ENCODE results near the gene SURF1.
"Not testable (repeated sequence)": the region's sequence is repeated elsewhere in the genome, so short reads cannot be mapped to it uniquely, and the experiment has no call there.

SURF1 gene

DNA sequence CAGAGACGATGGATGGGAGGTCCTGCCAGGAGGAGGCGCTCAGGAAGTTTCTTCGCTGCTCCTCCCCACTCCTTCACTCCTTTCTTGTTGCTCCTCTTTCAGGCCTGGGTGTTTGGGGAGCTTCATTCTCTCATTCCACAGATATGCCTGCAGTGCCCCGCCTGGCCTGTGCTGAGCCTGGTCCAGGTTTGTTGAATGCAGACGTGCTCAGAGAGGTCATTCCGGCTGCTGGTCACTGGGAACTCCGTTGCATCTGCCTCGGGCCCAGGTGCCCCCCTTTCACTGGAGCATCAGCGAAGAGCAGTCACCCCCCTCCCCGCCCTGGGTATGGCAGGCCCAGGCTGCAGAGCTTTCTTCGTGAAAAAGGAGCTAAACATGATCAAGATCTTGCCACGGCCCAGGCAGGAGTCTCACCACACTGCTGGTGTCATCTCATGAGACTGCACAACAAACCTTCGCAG, 35.8 kb downstream of the SURF1 start:
- no peak for DNase-seq

DNA sequence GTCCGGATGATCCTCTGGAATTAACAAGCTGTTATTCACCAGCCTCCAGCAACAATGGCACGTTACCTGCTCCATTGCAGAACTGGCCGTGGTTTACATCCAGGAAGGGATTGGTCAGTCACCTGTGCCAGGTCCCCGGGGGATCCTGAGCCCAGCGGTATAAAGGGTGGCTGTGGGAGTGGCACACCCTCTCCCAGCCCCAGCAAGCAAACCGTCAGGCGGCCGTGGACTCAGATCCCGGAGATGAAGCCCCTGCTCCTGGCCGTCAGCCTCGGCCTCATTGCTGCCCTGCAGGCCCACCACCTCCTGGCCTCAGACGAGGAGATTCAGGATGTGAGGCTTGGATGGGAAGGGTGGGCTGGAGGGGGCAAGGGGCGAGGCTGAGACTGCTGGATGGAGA, 38.7 kb downstream of the SURF1 start:
- DNase-seq: not testable (repeated sequence)

DNA sequence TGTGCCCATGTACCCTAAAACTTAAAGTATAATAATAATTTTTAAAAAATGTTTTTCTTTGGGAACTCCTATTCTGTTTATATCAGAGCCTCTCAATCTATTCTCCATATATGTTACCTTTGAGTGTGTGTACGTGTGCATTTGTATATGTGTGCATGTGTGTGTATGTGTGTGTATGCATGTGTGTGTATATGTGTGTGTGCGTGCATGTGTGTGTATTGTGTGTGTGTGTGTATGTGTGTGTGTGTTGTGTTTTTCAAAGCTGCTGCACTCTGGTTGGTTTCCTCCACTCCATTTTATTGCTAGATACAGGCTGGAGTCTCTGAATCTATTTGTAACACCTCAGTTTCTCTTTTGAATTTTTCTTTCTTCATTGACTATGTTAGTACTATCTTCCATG, 40.3 kb downstream of the SURF1 start:
- DNase-seq: no peak

GRCh38 chr9:133309608-133310007, 46.7 kb downstream of the SURF1 start:
- no peak for DNase-seq

DNA sequence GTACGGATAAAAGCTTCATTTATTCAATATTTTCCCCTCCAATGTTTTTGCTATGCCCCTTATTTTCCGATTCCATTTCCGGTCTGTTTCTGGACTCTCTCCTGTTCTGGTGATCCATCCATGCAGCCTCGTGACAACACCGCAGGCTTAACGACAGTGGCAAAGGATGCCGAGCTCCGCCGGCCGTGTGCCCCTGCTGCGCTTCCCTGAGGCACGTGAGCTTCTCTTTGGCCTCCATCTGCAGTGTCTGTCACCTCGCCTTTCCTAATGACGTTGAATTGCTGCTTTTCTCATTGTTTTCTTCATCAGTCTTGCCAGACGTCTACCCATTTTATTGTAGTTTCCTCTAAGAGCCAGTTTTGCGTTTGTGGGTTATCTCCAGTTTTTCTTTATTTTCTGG, 49.0 kb downstream of the SURF1 start:
- no peak for DNase-seq

- DNase-seq: no peak
These were observed 49.8 kb downstream of the SURF1 start for GRCh38 chr9:133306242-133307204.

GRCh38 chr9:133305731-133306130, 50.6 kb downstream of the SURF1 start:
- DNase-seq: no peak

DNA sequence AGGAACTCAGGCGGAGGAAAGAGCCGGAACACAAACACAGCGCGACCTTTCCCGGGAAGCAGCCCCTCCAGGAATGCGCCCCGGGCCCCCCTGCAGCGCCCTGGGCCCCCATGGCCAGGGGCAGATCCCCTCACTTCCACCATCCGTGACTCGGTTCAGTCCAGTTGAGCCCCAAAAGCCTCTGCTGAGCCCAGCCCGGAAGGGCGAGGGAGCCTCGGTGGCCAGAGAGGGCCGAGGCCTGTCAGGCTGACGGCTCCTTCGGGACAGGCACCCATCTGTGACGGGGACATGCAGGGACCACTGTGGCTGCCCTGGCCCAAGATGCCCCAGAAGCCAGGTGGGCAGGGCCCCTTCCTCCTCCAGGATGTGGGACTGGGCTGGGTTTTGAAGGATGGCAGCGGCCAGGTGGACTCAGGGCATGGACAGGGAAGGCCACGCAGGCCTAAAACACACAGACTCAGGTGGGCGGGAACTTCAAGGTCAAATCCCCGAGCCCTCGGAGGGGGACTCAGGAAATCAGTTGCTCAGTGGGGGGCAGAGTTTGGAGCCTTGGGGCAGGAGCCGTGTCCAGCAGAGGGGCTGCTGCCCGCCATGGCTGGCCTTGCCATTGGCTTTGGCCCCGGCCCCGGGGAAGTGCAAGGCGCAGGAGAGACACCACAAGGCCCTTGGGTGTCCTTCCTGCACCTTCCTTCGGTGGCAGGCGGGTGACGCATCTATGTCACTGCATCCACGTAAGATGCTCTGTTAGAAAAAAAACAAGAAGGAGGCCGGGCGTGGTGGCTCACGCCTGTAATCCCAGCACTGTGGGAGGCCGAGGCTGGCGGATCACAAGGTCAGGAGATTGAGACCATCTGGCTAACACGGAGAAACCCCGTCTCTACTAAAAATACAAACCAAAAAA, 51.6 kb downstream of the SURF1 start:
- no peak for DNase-seq

DNA sequence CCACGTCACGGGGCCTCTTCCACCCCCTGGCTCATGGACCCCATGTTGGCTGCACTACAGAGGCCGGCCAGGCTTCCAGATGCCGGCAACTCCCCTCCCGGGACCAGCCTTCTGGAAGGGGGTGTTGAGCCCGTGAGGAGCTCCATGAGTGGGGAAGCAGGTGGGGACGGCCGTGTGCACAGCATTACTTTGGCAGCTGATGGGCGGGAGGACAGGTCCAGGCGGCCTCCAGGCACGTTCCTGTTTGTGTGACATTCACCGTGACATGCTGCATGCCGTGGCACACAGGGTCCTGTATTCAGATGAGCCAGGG, 52.2 kb downstream of the SURF1 start:
- no peak for DNase-seq

GRCh38 chr9:133303266-133304157, 52.8 kb downstream of the SURF1 start:
- DNase-seq: no peak

Data from hematopoietic multipotent progenitor cell treated with erythropoietin and hydrocortisone succinate and interleukin-3 and kit ligand, for 4 days (in vitro differentiated cells).